Raji (cell line): ENCODE measurements around the gene MED16.

ENCODE experiments used
- POLR2A ChIP-seq: IDR thresholded peaks from 2 replicates; pipeline ENCODE4 v1.6.1; 2011; ENCODE audit warnings: low read depth, low read length, control low read depth; ENCODE audit not compliant: insufficient read depth

MED16 gene

DNA sequence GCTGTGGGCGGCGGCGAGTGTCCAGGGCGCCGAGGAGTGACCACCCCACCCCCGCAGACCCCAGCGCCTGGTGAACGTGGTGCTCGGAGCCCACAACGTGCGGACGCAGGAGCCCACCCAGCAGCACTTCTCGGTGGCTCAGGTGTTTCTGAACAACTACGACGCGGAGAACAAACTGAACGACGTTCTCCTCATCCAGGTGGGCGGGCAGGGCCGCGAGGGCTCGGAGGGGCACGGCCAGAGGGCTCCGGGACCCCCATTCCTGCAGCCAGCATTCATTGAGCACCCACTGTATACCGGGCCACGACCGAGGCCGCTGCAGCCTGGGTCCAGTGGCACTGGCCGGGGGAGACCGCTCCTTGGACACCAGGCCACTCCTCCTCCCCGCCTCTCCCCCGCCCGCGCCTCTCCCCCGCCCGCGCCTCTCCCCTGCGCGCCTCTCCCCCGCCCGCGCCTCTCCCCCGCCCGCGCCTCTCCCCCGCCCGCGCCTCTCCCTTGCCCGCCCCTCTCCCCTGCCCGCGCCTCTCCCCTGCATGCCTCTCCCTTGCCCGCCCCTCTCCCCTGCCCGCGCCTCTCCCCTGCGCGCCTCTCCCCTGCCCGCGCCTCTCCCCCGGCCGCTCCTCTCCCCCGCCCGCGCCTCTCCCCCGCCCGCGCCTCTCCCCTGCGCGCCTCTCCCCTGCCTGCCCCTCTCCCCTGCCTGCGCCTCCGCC, 49.0 kb downstream of the MED16 start:
- no peak for TF ChIP-seq POLR2A

DNA sequence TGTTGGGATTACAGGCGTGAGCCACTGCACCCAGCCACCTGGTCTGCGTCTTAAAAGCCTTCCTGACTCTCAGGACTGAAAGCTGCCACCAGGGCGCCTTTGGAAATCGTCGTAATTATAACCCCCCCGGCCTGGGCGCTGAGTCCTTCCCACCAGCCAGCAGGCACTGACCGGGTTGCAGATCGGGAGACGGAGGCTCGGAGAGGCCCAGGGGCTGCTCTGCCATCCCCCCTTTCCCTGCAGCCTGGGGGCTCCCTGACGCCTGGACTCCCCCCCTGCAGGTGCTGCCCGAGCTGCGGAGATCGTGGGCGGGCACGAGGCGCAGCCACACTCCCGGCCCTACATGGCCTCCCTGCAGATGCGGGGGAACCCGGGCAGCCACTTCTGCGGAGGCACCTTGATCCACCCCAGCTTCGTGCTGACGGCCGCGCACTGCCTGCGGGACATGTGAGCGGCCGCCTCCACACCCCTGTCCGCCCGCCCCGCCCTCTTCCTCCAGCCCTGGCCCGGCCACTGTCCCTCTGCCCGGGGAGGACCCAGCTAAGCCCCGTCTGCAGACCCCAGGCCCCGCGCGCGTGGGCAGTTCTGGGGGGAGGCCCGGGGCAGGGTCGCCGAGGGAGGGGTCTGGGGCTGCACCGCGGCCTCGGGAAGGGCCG, 49.7 kb downstream of the MED16 start:
- no peak for TF ChIP-seq POLR2A

DNA sequence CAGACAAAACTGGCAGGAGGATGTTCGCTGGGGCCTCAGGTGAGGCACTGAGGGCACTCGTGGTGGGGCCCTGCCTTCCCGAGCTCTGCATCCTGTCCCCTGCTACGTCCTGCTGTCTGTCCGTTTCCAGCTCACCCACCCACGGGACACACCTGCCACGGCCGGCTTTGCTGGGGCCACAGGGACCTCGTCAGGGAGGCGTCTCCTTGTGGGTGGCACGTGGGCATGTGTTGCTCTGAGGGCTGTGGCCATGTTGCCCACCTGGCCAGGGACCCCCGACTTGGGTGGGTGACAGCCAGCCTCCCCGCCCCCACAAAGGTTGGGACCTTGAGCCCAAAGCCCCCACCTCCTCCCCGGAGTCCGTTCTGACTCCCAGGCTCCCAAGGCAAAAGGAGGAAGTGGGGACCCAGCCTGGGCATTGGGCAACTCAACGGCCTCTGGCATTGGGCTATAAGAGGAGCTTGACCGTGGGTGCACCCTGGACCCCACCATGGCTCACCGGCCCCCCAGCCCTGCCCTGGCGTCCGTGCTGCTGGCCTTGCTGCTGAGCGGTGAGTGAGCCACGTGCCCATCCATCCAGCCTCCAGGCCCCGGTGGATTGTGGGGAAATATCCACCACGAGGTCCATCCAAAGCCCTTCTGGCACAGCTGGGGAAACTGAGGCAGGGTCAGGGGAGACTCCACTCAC, 52.3 kb downstream of the MED16 start, which contains the start of gene PRTN3:
PRTN3 (plus strand) TSS at position 481 of the 688 bp plus-strand sequence; CDS start at position 491, 10 bp downstream.
- TF ChIP-seq POLR2A, result no peak

DNA sequence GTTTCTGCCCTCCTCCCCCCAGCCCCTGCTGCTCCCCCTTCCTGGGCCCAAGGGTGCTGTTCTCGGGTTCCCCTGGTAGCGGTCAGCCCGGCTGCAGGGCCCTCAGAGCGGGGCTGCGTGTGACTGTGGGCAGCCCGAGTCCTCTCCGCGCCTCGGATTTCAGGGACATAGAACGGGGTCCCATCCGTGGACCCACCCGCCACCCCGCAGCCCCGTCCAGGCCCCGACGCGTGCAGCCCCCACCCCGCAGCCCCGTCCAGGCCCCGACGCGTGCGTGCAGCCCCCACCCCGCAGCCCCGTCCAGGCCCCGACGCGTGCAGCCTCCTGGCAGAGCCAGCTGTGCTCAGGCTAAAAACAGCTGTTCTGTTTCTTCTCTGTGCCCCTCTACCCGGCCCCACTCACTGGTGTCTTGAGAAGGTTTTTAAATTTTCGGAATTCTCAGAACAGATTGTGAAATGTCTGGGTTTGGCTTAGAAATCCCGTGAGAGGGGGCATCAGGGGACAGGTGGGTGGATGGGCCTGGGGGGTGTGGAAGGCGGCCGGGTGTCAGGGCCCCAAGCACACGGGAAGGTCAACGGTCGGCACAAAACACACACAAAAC, 57.7 kb downstream of the MED16 start:
- TF ChIP-seq POLR2A, result no peak

DNA sequence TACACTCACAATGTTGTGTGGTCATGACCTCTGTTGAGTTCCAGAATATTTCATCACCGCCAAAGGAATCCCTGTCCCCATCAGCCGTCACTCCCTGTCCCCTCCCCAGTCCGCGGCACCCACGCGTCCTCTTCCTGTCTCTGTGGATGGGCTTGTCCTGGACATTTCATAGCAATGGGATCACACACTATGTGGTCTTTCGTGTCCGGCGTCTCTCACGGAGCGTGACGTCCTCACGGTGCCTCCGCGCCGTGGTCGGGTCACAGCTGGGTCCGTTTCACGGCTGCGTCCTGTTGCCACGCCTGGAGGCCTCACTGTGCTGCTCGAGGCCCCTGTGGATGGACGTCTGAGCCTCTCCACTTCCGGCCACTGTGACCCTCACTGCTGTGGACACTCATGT, 58.8 kb downstream of the MED16 start:
- no peak for TF ChIP-seq POLR2A

DNA sequence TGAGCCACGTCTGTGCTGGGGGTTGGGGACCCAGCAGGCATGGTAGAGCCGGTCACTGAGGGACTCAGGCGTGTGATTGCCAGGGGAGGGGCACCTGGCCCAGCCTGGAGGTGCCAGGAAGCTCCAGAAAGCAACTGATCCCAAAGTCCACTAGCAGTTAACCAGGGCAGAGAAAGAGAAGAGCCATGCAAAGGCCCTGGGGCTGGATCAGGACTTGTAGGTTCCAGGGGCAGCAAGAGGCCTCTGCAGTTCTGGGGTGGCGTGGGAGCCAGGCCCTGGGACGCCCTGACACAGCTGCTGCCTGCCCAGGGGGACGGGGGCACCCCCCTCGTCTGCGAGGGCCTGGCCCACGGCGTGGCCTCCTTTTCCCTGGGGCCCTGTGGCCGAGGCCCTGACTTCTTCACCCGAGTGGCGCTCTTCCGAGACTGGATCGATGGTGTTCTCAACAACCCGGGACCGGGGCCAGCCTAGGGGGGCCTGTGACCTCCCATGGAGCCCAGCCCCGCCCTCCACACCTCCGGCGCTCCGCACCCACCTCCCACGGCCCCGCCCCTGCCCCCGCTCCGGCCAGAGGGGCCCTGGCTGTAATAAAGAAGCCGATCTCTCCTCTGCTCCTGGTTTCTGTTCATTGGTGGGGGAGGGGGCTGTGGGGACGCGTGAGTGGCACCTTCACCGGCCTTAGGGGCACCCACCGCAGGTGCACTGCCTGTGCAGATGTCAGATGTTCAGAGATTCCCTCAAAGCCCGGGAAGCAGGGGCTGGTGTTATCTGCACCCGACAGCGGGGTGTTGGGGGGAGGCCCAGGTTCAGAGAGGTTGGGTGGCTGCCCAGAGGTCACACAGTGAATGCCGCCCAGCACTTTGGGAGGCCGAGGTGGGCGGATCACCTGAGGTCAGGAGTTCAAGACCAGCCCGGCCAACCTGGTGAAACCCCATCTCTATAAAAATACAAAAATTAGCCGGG, 61.3 kb downstream of the MED16 start:
- TF ChIP-seq POLR2A, result no peak

DNA sequence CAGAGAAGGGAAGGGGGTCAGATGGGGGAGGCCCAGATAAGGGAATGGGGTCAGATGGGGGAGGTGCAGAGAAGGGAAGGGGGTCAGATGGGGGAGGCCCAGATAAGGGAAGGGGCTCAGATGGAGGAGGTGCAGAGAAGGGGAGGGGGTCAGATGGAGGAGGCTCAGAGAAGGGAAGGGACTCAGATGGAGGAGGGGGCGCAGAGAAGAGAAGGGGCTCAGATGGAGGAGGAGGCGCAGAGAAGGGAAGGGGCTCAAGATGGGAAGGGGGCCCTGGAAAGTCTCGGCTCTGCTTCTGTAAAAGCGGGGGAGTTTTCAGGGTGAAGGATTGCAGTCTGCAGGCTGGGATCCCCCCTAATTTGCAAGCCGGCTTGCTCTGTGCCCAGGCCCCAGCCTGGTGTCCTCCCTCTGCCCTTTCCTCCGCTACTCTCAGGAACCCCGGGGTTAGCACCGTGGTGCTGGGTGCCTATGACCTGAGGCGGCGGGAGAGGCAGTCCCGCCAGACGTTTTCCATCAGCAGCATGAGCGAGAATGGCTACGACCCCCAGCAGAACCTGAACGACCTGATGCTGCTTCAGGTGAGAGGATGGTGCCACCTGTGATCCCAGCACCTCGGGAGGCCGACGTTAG, 63.7 kb downstream of the MED16 start:
- no peak for TF ChIP-seq POLR2A

DNA sequence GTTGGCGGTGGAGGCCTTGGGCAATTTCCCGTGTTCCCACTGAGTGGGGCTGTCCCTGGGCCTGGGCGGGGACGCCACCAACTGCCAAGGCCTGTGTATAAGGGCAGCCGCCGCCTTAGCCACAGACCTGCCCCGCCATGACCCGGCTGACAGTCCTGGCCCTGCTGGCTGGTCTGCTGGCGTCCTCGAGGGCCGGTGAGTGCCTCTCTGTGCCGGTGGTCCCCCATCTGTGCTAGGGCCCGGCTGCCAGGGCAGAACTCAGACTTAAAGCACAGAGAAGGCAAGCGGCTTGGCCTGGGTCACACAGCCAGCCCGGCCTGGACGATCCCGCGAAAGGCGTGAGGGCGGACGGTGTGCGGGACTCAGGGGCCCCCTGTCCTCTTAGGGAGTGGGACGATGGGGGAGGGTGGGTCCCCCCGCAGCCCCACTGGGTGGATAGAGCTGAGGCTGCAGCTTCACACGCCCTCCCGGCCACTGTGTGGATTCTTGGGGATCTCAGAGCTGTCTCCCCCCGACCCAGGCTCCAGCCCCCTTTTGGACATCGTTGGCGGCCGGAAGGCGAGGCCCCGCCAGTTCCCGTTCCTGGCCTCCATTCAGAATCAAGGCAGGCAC, 65.2 kb downstream of the MED16 start, which contains the start of gene AZU1:
AZU1 (plus strand) TSS at position 128 of the 612 bp plus-strand sequence; CDS start at position 138, 10 bp downstream.
- no peak for TF ChIP-seq POLR2A

DNA sequence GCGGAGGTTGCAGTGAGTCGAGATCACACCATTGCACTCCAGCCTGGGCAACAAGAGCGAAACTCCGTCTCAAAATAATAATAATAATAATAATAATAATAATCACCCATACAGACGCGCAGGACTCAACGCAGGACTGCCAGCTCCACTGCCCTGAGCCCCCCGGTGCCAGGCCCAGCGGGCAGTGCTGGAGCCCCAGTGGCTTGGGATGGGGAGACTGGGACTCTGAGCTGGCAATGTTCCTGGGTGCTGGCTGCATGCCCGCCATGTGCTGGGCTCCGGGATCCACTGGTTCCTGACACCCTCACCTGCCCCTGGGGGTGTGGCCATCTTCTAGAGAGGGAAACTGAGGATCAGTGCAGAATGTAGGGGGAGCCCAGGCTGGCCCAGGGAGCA, 65.7 kb downstream of the MED16 start:
- TF ChIP-seq POLR2A, result no peak

DNA sequence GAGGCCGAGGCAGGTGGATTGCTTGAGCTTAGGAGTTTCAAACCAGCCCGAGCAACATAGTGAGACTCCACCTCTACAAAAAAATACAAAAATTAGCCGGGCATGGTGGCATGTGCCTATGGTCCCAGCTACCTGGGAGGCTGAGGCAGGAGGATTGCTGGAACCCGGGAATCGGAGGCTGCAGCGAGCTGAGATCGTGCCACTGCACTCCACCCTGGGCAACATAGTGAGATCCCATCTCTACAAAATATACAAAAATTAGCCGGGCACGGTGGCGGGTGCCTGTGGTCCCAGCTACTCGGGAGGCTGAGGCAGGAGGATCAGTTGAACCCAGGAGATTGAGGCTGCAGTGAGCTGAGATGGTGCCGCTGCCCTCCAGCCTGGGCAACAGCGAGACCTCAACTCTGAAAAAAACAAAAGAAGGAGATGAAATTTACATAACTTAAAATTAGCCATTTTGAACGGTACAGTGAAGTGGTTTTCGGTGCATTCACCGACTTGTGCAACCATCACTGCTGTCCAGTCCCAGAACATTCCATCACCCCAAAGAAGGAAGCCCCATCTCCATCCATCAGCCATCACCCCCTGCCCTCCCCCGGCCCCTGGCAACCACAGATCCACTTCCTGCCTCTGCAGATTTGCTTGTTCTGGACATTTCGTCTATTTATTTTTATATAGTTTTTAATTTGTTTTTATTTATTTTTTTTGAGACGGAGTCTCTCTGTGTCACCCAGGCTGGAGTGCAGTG, 66.9 kb downstream of the MED16 start:
- no peak for TF ChIP-seq POLR2A

DNA sequence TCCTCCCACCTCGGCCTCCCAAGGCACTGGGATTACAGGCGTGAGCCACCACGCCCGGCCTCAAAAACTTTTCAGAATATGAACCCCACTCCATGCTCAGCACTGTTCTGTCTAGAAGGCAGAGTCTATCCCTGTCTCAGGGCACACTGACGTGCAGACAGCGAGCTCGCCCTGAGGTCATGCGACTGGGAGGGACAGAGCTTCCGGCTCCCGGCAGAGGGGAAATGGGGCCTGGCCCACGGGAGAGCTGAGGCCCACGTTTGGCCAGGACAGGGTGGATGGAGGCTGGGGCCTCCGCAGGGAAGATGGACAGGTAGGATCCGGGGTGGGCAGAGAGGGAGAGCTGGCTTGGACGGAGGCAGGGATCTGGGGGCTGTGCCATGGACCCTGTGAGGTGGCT, 68.1 kb downstream of the MED16 start:
- TF ChIP-seq POLR2A, result no peak

DNA sequence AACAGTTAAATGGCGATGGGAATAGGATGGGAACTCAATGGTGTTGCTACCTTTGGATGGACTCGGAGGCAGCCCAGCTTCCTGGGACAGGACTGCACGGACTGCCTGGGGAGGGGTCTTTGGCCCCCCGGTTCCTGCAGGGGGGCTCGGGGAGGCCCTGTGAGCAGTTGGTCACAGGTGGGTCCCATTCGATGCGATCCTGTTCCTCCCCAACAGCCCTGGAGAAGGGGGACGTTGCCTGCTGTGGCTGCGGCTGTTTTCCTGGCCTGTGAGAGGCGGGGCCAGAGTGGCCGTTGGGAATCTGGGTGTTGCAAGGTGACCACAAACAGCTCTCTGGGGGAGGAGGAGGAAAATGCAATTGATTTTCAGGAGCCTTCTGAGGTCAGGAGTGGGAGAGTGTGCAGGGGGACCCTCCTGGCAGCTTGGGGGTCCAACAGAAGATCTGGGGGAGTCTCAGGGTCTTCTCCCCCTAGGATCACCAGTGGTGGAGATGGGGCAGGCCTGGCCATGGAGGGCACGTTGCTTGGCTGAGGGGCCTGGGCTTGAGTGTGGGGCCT, 69.3 kb downstream of the MED16 start:
- TF ChIP-seq POLR2A, result no peak
